ENCODE measurements around the gene AGBL4.

DNA sequence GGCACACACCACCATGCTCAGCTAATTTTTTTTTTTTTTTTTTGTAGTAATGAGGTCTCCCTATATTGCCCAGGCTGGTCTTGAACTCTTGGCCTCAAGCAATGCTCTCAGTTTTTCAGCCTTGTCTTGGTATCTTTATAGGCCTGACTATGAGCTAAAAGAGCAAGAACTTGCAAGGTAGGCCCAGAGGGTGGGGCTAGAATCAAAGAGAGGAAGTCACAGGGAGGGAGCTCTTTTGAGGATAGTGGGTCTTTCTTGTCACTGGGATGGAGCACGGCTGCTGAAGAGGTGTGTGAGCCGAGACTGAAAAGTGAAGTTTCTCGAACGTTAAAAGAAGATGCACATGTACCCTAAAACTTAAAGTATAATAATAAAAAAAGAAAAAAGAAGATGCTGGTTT, 987.1 kb downstream of the AGBL4 start:
- TF ChIP-seq, protein P1, sequence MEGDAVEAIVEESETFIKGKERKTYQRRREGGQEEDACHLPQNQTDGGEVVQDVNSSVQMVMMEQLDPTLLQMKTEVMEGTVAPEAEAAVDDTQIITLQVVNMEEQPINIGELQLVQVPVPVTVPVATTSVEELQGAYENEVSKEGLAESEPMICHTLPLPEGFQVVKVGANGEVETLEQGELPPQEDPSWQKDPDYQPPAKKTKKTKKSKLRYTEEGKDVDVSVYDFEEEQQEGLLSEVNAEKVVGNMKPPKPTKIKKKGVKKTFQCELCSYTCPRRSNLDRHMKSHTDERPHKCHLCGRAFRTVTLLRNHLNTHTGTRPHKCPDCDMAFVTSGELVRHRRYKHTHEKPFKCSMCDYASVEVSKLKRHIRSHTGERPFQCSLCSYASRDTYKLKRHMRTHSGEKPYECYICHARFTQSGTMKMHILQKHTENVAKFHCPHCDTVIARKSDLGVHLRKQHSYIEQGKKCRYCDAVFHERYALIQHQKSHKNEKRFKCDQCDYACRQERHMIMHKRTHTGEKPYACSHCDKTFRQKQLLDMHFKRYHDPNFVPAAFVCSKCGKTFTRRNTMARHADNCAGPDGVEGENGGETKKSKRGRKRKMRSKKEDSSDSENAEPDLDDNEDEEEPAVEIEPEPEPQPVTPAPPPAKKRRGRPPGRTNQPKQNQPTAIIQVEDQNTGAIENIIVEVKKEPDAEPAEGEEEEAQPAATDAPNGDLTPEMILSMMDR (IDR thresholded peaks at IDR 0.05), result no peak
- TF ChIP-seq POLR2AphosphoS5 (IDR thresholded peaks at IDR 0.05) (no peak), POLR2A (IDR thresholded peaks at IDR 0.05) (no peak)
